Hypothalamus (tissue), 51 donors: Measurements from ENCODE around the gene ELOVL2.
A peak's percentile ranks its signal among the peaks of the same experiment; 100 is the strongest.
"Not testable (repeated sequence)": the region's sequence is repeated elsewhere in the genome, so short reads cannot be mapped to it uniquely, and the experiment has no call there.

Experiments
- DNase-seq, 51 donors: peaks; one replicate each; lab custom pipeline; 2025; lab: John Stamatoyannopoulos, UW

The ELOVL2 gene

GRCh38 chr6:11025921-11026635, 18.0 kb downstream of the ELOVL2 start:
- DNase-seq, result no peak

- no peak for DNase-seq
Observed at GRCh38 chr6:11025130-11025529, 19.0 kb downstream of the ELOVL2 start.

GRCh38 chr6:11023032-11023431, 21.1 kb downstream of the ELOVL2 start:
- DNase-seq, result peak in 1 of 51 donors; percentile 26

- no peak for DNase-seq
Observed at GRCh38 chr6:11021714-11022113, 22.4 kb downstream of the ELOVL2 start.

- no peak for DNase-seq
Observed at GRCh38 chr6:11021003-11021402, 23.1 kb downstream of the ELOVL2 start.

GRCh38 chr6:11018225-11018624, 25.9 kb downstream of the ELOVL2 start:
- no peak for DNase-seq

GRCh38 chr6:11017090-11017489, 27.0 kb downstream of the ELOVL2 start:
- no peak for DNase-seq

GRCh38 chr6:11016452-11016851, 27.7 kb downstream of the ELOVL2 start:
- DNase-seq, result no peak

- DNase-seq, result no peak
Observed at GRCh38 chr6:11015102-11015501, 29.0 kb downstream of the ELOVL2 start.

GRCh38 chr6:11013721-11014070, 30.4 kb downstream of the ELOVL2 start:
- DNase-seq, result no peak

- DNase-seq, result no peak
Observed at GRCh38 chr6:11012976-11013720, 31.0 kb downstream of the ELOVL2 start.

- DNase-seq, result no peak
Observed at GRCh38 chr6:11012295-11012754, 31.8 kb downstream of the ELOVL2 start.

- no peak for DNase-seq
Observed at GRCh38 chr6:11011787-11012234, 32.3 kb downstream of the ELOVL2 start.

GRCh38 chr6:11009353-11009752, 34.8 kb downstream of the ELOVL2 start:
- no peak for DNase-seq

- DNase-seq, result no peak
Observed at GRCh38 chr6:11008821-11009220, 35.3 kb downstream of the ELOVL2 start.

GRCh38 chr6:11007715-11008608, 36.1 kb downstream of the ELOVL2 start:
- no peak for DNase-seq

GRCh38 chr6:11006061-11006460, 38.0 kb downstream of the ELOVL2 start:
- DNase-seq, result no peak

- not testable (repeated sequence) for DNase-seq
Observed at GRCh38 chr6:11003297-11003696, 40.8 kb downstream of the ELOVL2 start.

- DNase-seq, result no peak
Observed at GRCh38 chr6:11002176-11002575, 41.9 kb downstream of the ELOVL2 start.

GRCh38 chr6:10999994-11000393, 44.1 kb downstream of the ELOVL2 start:
- DNase-seq, result no peak

- DNase-seq, result no peak
Observed at GRCh38 chr6:10995114-10995707, 48.9 kb downstream of the ELOVL2 start.
